Activated CD8-positive, alpha-beta T cell treated with anti-CD3 and anti-CD28 coated beads for 36 hours (primary cell): ENCODE measurements around the gene SLC25A5. TPM values are rescaled to one million over a fixed set of nuclear protein-coding genes. Genes with fewer than 3 reads are reported as not detected.
"Not testable (repeated sequence)": the region's sequence is repeated elsewhere in the genome, so short reads cannot be mapped to it uniquely, and the experiment has no call there.

ENCODE experiments used
- ATAC-seq: fragments of 200-7000 bp; cut with Tn5 transposase; one replicate; pipeline ENCODE4 v1.10.0; 2021; ENCODE audit warnings: mild to moderate bottlenecking, moderate library complexity
- CTCF ChIA-PET: fragments of 350-600 bp; sonication (Branson Sonifier 250); formaldehyde crosslinking; loops from one replicate; lab custom pipeline; 2021; ENCODE audit warnings: antibody characterized with exemption; lab: Charles Lee
- POLR2A ChIA-PET: fragments of 350-600 bp; sonication (Branson Sonifier 250); formaldehyde crosslinking; loops from one replicate; lab custom pipeline; 2021; ENCODE audit warnings: antibody characterized with exemption; lab: Charles Lee
- DNase-seq: peaks from one replicate; pipeline ENCODE4 v3.0.0-alpha.2; 2020
- H3K27ac Mint-ChIP-seq: one replicate; pipeline ENCODE4 v1.8.0; 2021; ENCODE audit warnings: mild to moderate bottlenecking, mixed read lengths
- H3K27me3 Mint-ChIP-seq: one replicate; pipeline ENCODE4 v1.8.0; 2021; ENCODE audit warnings: mixed read lengths
- H3K36me3 Mint-ChIP-seq: one replicate; pipeline ENCODE4 v1.8.0; 2021; ENCODE audit warnings: low read depth, mixed read lengths
- H3K4me1 Mint-ChIP-seq: one replicate; pipeline ENCODE4 v1.8.0; 2021; ENCODE audit warnings: low read depth, mixed read lengths
- H3K4me3 Mint-ChIP-seq: one replicate; pipeline ENCODE4 v1.8.0; 2021; ENCODE audit warnings: mild to moderate bottlenecking, moderate library complexity, mixed read lengths
- H3K9me3 Mint-ChIP-seq: one replicate; pipeline ENCODE4 v1.8.0; 2021; ENCODE audit warnings: mixed read lengths
- intact Hi-C: fragments of 100-400 bp; cut with micrococcal nuclease; formaldehyde crosslinking; loops from one replicate; pipeline ENCODE4 v1.10.0; 2022
- total RNA-seq, 2 experiments: library from RNA; stranded (reverse); gene quantifications; one replicate each; pipeline ENCODE4 v1.2.3, GENCODE V29; 2021
- TF ChIP-seq, protein P1 (sequence below): fragments of 200-600 bp; IDR thresholded peaks from one replicate; pipeline ENCODE4 v1.8.0; 2022; ENCODE audit warnings: antibody characterized with exemption, mild to moderate bottlenecking

SLC25A5 gene
- total RNA-seq, 2 experiments from 2014 or later = 830 to 839 TPM

DNA sequence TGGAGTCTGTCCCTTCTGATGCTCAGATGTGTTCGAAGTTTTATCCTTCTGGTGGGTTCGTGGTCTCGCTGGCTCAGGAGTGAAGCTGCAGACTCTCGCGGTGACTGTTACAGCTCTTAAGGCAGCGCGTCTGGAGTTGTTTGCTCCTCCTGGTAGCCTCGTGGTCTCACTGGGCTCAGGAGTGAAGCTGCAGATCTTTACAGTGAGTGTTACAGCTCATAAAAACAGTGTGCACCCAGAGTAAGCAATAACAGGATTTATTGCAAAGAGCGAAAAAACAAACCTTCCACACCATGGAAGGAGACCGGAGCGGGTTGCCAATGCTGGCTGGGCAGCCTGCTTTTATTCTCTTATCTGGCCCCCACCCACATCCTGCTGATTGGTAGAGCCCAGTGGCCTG, 18.5 kb downstream of the SLC25A5 start:
- TF ChIP-seq, protein P1, sequence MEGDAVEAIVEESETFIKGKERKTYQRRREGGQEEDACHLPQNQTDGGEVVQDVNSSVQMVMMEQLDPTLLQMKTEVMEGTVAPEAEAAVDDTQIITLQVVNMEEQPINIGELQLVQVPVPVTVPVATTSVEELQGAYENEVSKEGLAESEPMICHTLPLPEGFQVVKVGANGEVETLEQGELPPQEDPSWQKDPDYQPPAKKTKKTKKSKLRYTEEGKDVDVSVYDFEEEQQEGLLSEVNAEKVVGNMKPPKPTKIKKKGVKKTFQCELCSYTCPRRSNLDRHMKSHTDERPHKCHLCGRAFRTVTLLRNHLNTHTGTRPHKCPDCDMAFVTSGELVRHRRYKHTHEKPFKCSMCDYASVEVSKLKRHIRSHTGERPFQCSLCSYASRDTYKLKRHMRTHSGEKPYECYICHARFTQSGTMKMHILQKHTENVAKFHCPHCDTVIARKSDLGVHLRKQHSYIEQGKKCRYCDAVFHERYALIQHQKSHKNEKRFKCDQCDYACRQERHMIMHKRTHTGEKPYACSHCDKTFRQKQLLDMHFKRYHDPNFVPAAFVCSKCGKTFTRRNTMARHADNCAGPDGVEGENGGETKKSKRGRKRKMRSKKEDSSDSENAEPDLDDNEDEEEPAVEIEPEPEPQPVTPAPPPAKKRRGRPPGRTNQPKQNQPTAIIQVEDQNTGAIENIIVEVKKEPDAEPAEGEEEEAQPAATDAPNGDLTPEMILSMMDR = no peak
- DNase-seq (no peak), ATAC-seq (no peak)
- Mint-ChIP-seq H3K36me3 (no peaks in the 10 kb centered on the region), H3K4me3 (no peak overlapping the region), H3K27me3 (no peaks in the 10 kb centered on the region), H3K9me3 (no peaks in the 10 kb centered on the region), H3K4me1 (peaks cover 4% of the 10 kb centered on the region), H3K27ac (no peak overlapping the region)
- intact Hi-C loops = no loop called here
- CTCF ChIA-PET = no interaction called here
- POLR2A ChIA-PET = no interaction called here

DNA sequence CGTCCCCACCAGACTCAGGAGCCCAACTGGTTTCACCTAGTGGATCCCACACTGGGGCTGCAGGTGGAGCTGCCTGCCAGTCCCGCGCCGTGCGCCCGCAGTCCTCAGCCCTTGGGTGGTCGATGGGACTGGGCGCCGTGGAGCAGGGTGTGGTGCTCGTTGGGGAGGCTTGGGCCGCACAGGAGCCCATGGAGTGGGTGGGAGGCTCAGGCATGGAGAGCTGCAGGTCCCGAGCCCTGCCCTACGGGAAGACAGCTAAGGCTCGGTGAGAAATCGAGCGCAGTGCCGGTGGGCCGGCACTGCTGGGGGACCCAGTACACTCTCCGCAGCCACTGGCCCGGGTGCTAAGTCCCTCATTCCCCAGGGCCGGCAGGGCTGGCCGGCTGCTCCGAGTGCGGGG, 19.5 kb downstream of the SLC25A5 start:
- H3K27ac Mint-ChIP-seq, ATAC-seq, POLR2A ChIA-PET, intact Hi-C loops, DNase-seq, H3K36me3 Mint-ChIP-seq, H3K9me3 Mint-ChIP-seq, H3K4me3 Mint-ChIP-seq, H3K4me1 Mint-ChIP-seq, H3K27me3 Mint-ChIP-seq: not testable (repeated sequence)
- CTCF ChIA-PET = interaction anchor here (1.6 kb wide), 1 partner anchor 19 kb away, joined by 3 read pairs; no protein-coding TSS in a partner anchor

DNA sequence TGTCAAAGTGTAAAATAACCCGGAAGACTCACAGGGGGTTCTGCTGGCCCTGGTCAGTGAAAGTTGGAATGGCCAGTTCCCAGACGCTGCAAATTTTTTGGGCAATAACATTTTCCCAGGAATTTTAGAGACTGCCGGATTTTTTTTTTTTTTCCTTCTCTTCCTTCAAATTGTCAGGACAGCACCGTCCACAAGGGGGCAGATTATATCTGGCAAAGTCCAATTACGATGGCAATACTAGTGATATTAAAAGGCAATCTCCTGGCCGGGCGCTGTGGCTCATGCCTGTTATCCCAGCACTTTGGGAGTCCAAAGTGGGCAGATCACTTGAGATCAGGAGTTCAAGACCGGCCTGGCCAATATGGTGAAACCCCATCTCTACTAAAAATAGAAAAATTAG, 20.5 kb downstream of the SLC25A5 start:
- no peak overlapping the region for H3K27ac Mint-ChIP-seq
- TF ChIP-seq, protein P1 = peak; percentile 63
- intact Hi-C loops = no loop called here
- H3K36me3 Mint-ChIP-seq = no peaks in the 10 kb centered on the region
- no peaks in the 10 kb centered on the region for H3K9me3 Mint-ChIP-seq
- no peak overlapping the region for H3K4me3 Mint-ChIP-seq
- POLR2A ChIA-PET = interaction anchor here (1.2 kb wide), 1 partner anchor 19 kb away, joined by 3 read pairs; no protein-coding TSS in a partner anchor
- CTCF ChIA-PET = interaction anchor here (1.1 to 1.6 kb wide), 7 partner anchors 8 to 241 kb away, joined by 3 to 8 read pairs (median 3); no protein-coding TSS in a partner anchor
- ATAC-seq = no peak
- peak; percentile 52 for DNase-seq
- no peaks in the 10 kb centered on the region for H3K27me3 Mint-ChIP-seq
- no peaks in the 10 kb centered on the region for H3K4me1 Mint-ChIP-seq

DNA sequence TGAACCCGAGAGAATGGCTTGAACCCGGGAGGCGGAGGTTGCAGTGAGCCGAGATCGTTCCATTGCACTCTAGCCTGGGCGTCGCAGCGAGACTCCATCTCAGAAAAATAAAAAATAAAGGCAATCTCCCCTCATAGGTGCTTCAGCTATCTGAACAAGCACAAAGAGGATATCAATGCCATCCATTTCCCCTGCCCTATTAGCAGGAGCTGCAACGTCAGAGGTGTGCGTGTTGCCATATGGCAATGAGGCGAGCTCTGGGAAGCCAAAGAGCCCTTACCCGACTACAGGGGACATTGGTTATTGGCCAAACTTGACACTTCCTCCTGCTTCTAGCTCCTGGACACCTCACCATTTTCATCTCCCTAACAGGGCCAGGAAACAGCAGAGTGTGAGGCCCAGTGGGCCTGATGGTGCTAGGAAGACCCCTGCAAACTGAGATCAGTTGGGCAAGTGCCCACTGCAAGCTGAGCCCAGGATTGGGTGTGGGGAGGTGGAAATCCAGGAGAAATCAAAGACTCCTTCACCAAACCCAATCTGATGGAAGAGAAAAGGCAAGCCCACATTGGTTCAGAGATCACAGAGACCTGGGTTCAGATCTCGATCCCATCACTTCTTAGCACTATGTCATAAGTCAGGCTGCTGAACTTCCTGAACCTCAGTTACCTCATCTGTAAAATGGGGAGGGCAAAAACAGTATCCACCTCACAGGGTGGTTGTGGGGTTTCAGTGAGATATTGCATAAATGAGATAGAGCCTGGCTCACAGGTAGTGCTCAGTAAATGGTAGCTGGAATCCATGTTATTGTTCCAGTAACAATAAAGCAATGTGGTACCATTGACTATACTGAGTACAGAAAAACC, 21.2 kb downstream of the SLC25A5 start:
- no peak for ATAC-seq
- H3K27ac Mint-ChIP-seq = no peak overlapping the region
- POLR2A ChIA-PET = interaction anchor here (1.2 kb wide), 1 partner anchor 20 kb away, joined by 3 read pairs; no protein-coding TSS in a partner anchor
- TF ChIP-seq, protein P1 = no peak
- intact Hi-C loops = no loop called here
- no peaks in the 10 kb centered on the region for H3K36me3 Mint-ChIP-seq
- H3K4me1 Mint-ChIP-seq = no peaks in the 10 kb centered on the region
- no peaks in the 10 kb centered on the region for H3K9me3 Mint-ChIP-seq
- DNase-seq = no peak
- no peak overlapping the region for H3K4me3 Mint-ChIP-seq
- CTCF ChIA-PET = interaction anchor here (1.1 to 1.9 kb wide), 8 partner anchors 9 to 240 kb away, joined by 3 to 8 read pairs (median 4); no protein-coding TSS in a partner anchor
- no peaks in the 10 kb centered on the region for H3K27me3 Mint-ChIP-seq

DNA sequence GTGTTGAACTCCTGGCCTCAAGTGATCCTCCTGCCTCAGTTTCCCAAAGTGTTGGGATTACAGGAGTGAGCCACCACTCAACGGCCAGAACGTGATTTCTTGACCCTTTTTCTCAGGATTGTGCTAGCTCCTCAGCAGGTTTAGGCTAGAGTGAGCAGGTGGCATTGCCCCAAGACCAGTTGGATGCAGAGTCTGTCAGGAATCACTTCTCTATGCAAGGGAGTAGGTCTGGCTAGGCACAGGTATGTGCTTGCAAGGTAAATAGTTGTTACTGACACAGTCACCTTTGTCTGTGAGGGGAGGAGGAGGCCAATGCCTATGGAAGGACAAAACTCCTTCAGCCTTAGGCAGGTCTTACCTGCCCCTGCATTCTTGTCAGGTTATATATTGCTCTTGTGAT, 24.2 kb downstream of the SLC25A5 start:
- TF ChIP-seq, protein P1 = no peak
- no peak for ATAC-seq
- Mint-ChIP-seq H3K4me3 (no peak overlapping the region), H3K9me3 (no peaks in the 10 kb centered on the region), H3K4me1 (peaks cover 6% of the 10 kb centered on the region), H3K27me3 (no peaks in the 10 kb centered on the region), H3K36me3 (no peaks in the 10 kb centered on the region), H3K27ac (no peak overlapping the region)
- ChIA-PET CTCF (interaction anchor here (2.7 kb wide), 1 partner anchor 10 kb away, joined by 14 read pairs; no protein-coding TSS in a partner anchor), POLR2A (no interaction called here)
- intact Hi-C loops = no loop called here
- DNase-seq = no peak

DNA sequence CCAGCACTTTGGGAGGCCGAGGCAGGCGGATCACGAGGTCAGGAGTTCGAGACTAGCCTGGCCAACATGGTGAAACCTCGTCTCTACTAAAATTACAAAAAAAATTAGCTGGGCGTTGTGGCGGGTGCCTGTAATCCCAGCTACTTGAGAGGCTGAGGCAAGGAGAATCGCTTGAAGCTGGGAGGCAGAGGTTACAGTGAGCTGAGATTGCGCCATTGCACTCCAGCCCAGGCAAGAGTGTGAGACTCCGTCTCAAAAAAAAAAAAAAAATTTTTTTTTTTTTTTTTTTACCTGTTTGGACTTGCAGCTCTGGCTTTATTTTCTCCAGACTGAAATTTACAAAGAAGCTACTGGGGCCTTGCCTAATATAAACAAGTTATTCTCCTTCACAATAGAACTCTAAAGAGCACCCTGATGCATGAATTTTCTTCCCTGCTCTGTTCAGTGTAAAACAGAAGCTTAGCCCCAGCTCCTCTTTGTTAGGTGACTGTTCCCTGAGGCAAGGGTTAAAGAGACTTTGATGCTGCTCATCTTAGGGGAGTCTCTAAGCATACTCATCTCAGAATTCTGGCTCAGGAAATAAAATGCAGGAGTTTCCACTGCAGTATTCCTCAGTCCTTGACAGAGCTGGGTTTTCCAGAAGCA, 25.7 kb downstream of the SLC25A5 start:
- DNase-seq, POLR2A ChIA-PET, intact Hi-C loops, ATAC-seq, H3K27ac Mint-ChIP-seq, H3K4me3 Mint-ChIP-seq, H3K4me1 Mint-ChIP-seq, H3K9me3 Mint-ChIP-seq, H3K36me3 Mint-ChIP-seq, H3K27me3 Mint-ChIP-seq: not testable (repeated sequence)
- CTCF ChIA-PET = interaction anchor here (0.7 to 1.2 kb wide), 2 partner anchors 10 to 11 kb away, joined by 3 to 4 read pairs; no protein-coding TSS in a partner anchor
